GM21515 (cell line): ENCODE data around the gene KCNJ6.

ENCODE experiments used
- ATAC-seq: cut with Tn5 transposase; IDR thresholded peaks from one replicate; pipeline ENCODE4 v1.9.1; 2021; ENCODE audit not compliant: unreplicated experiment

KCNJ6 gene

GRCh38 chr21:37560385-37560784 lies 355.9 kb downstream of the KCNJ6 start:
- no peak for ATAC-seq

- ATAC-seq = no peak
Observed at GRCh38 chr21:37558676-37559211, 357.5 kb downstream of the KCNJ6 start.
